IMR-90 (cell line): ENCODE results near the gene STX5. TPM values are rescaled to one million over a fixed set of nuclear protein-coding genes. Genes with fewer than 3 reads are reported as not detected.

Experiments used
- ATAC-seq: fragments of 200-7000 bp; cut with Tn5 transposase; 2 replicates; pipeline ENCODE4 v1.9.1; 2020; ENCODE audit warnings: low read depth, mild to moderate bottlenecking, moderate library complexity
- BruUV-seq: library from RNA; stranded (reverse); fragments of 400-500 nt; replicated peaks from 2 replicates; lab custom pipeline; 2021; lab: Mats Ljungman, UMichigan
- CTCF ChIA-PET: fragments of 300-600 bp; formaldehyde crosslinking; extraction: SDS; loops from one replicate; lab custom pipeline; 2021; ENCODE audit warnings: antibody characterized with exemption; lab: Yijun Ruan, JAX
- POLR2A ChIA-PET: fragments of 300-600 bp; sonication (Branson Sonifier 250); formaldehyde crosslinking; loops from one replicate; lab custom pipeline; 2022; ENCODE audit warnings: antibody characterized with exemption; ENCODE audit not compliant: unreplicated experiment; lab: Charles Lee
- DNase-seq: peaks from one replicate; pipeline ENCODE4 v3.0.0; 2013
- H2AFZ ChIP-seq: replicated peaks from 2 replicates; pipeline ENCODE3; 2013; ENCODE audit warnings: low read length, mild to moderate bottlenecking; ENCODE audit not compliant: poor library complexity
- H2AK5ac ChIP-seq: 2 replicates; pipeline ENCODE4 v1.6.1; 2013; ENCODE audit warnings: low read depth, low read length, inconsistent platforms
- H2AK9ac ChIP-seq: replicated peaks from 2 replicates; pipeline ENCODE3; 2013; ENCODE audit warnings: mild to moderate bottlenecking, low read depth, low read length, moderate library complexity; ENCODE audit not compliant: poor library complexity
- H2BK120ac ChIP-seq: 2 replicates; pipeline ENCODE4 v1.6.1; 2013; ENCODE audit warnings: low read depth, low read length, inconsistent platforms
- H2BK15ac ChIP-seq: 3 replicates; pipeline ENCODE4 v1.6.1; 2013; ENCODE audit warnings: low read depth, low read length, inconsistent platforms
- H2BK20ac ChIP-seq: 2 replicates; pipeline ENCODE4 v1.6.1; 2013; ENCODE audit warnings: low read depth, mild to moderate bottlenecking, inconsistent platforms, low read length, moderate library complexity
- H2BK5ac ChIP-seq: 2 replicates; pipeline ENCODE4 v1.6.1; 2013; ENCODE audit warnings: mild to moderate bottlenecking, low read depth, low read length, inconsistent platforms; ENCODE audit not compliant: poor library complexity, severe bottlenecking
- H3K14ac ChIP-seq: replicated peaks from 2 replicates; pipeline ENCODE4 v1.6.1; 2013; ENCODE audit warnings: low read depth, low read length, inconsistent platforms
- H3K18ac ChIP-seq: 2 replicates; pipeline ENCODE4 v1.6.1; 2013; ENCODE audit warnings: low read depth, low read length, control low read depth
- H3K23ac ChIP-seq: 2 replicates; pipeline ENCODE4 v1.6.1; 2013; ENCODE audit warnings: low read depth, low read length, inconsistent platforms
- H3K27ac ChIP-seq: 2 replicates; pipeline ENCODE4 v1.5.1; 2013; ENCODE audit warnings: mild to moderate bottlenecking, control low read depth, low read length; ENCODE audit not compliant: insufficient read depth
- H3K27me3 ChIP-seq: 2 replicates; pipeline ENCODE4 v1.6.1; 2013; ENCODE audit warnings: low read length; ENCODE audit not compliant: control insufficient read depth, insufficient read depth
- H3K36me3 ChIP-seq: 2 replicates; pipeline ENCODE4 v1.6.1; 2013; ENCODE audit warnings: low read length, mixed read lengths; ENCODE audit not compliant: control insufficient read depth, insufficient read depth
- H3K4ac ChIP-seq: 2 replicates; pipeline ENCODE4 v1.6.1; 2013; ENCODE audit warnings: low read depth, low read length, inconsistent platforms
- H3K4me1 ChIP-seq: 2 replicates; pipeline ENCODE4 v1.6.1; 2013; ENCODE audit warnings: low read length, mixed read lengths; ENCODE audit not compliant: control insufficient read depth, insufficient read depth
- H3K4me2 ChIP-seq: 2 replicates; pipeline ENCODE4 v1.6.1; 2013; ENCODE audit warnings: low read depth, mild to moderate bottlenecking, control low read depth, low read length, moderate library complexity
- H3K4me3 ChIP-seq: 2 replicates; pipeline ENCODE4 v1.5.1; 2013; ENCODE audit warnings: low read depth, mild to moderate bottlenecking, control low read depth, low read length, moderate library complexity; ENCODE audit not compliant: insufficient read depth
- H3K56ac ChIP-seq: 2 replicates; pipeline ENCODE4 v1.6.1; 2013; ENCODE audit warnings: low read length, inconsistent platforms; ENCODE audit not compliant: insufficient read depth; ENCODE audit errors: extremely low read depth
- H3K79me1 ChIP-seq, 2 experiments: 2 replicates each; pipeline ENCODE4 v1.6.1; 2013; ENCODE audit warnings: low read length in 2 of 2, inconsistent platforms in 1 of 2, low read depth in 1 of 2
- H3K9ac ChIP-seq: 2 replicates; pipeline ENCODE4 v1.6.1; 2013; ENCODE audit warnings: low read depth, low read length, control low read depth
- H3K9me1 ChIP-seq: 2 replicates; pipeline ENCODE4 v1.6.1; 2013; ENCODE audit warnings: low read length, inconsistent platforms; ENCODE audit not compliant: insufficient read depth
- H3K9me3 ChIP-seq: 2 replicates; pipeline ENCODE4 v1.6.1; 2013; ENCODE audit warnings: low read length; ENCODE audit not compliant: control insufficient read depth, insufficient read depth
- H4K20me1 ChIP-seq: 2 replicates; pipeline ENCODE4 v1.6.1; 2013; ENCODE audit warnings: low read length, inconsistent platforms; ENCODE audit not compliant: insufficient read depth
- H4K5ac ChIP-seq: 2 replicates; pipeline ENCODE4 v1.6.1; 2013; ENCODE audit warnings: mild to moderate bottlenecking, low read depth, low read length, control low read depth
- H4K8ac ChIP-seq, 2 experiments: 2 replicates each; pipeline ENCODE4 v1.6.1; 2013; ENCODE audit warnings: low read depth in 2 of 2, low read length in 2 of 2, control low read depth in 1 of 2, inconsistent platforms in 1 of 2
- H4K91ac ChIP-seq: 2 replicates; pipeline ENCODE4 v1.6.1; 2013; ENCODE audit warnings: low read depth, low read length, inconsistent platforms; ENCODE audit not compliant: insufficient read depth
- BHLHE40 ChIP-seq: fragments of 150-350 bp; IDR thresholded peaks from 2 replicates; pipeline ENCODE4 v1.6.1; 2016; ENCODE audit warnings: mild to moderate bottlenecking, low read depth, low read length
- CEBPB ChIP-seq: IDR thresholded peaks from 2 replicates; pipeline ENCODE4 v1.6.1; 2012; ENCODE audit warnings: low read depth, low read length, improper control_type of control experiment
- CHD1 ChIP-seq: IDR thresholded peaks from 2 replicates; pipeline ENCODE4 v1.6.1; 2012; ENCODE audit warnings: low read depth, low read length, improper control_type of control experiment
- MAFK ChIP-seq: IDR thresholded peaks from 2 replicates; pipeline ENCODE4 v1.6.1; 2012; ENCODE audit warnings: low read depth, low read length, improper control_type of control experiment
- MXI1 ChIP-seq: IDR thresholded peaks from 2 replicates; pipeline ENCODE4 v1.6.1; 2012; ENCODE audit warnings: low read depth, mild to moderate bottlenecking, low read length, moderate library complexity, borderline replicate concordance
- NFE2L2 ChIP-seq: fragments of 150-350 bp; IDR thresholded peaks from 2 replicates; pipeline ENCODE4 v1.6.1; 2016; ENCODE audit warnings: low read depth, mild to moderate bottlenecking, low read length
- POLR2A ChIP-seq: IDR thresholded peaks from 2 replicates; pipeline ENCODE4 v1.6.1; 2012; ENCODE audit warnings: mild to moderate bottlenecking, low read depth, low read length
- RAD21 ChIP-seq: IDR thresholded peaks from 2 replicates; pipeline ENCODE4 v1.6.1; 2012; ENCODE audit warnings: low read length, improper control_type of control experiment
- RFX5 ChIP-seq: IDR thresholded peaks from 2 replicates; pipeline ENCODE4 v1.8.0; 2012; ENCODE audit warnings: low read depth, mild to moderate bottlenecking, low read length, moderate library complexity
- SMC3 ChIP-seq: fragments of 150-350 bp; IDR thresholded peaks from 2 replicates; pipeline ENCODE4 v1.6.1; 2016; ENCODE audit warnings: low read depth, mild to moderate bottlenecking, antibody characterized with exemption, low read length, moderate library complexity
- WGBS, 2 experiments: methylation state at CpG; one replicate each; pipeline versions ENCODE4 v1.1.5 to v1.1.7; 2013; ENCODE audit warnings: missing lambda C conversion rate in 2 of 2; ENCODE audit not compliant: insufficient read length in 1 of 2; ENCODE audit errors: extremely low coverage in 2 of 2; 5-methylcytosine and 5-hydroxymethylcytosine counted together
- dilution Hi-C: fragments of 300-500 bp; cut with HindIII; formaldehyde crosslinking; loops from one replicate; pipeline ENCODE4 v1.14.3; 2018; ENCODE audit warnings: low sequenced_read_pairs; ENCODE audit not compliant: unreplicated experiment
- in situ Hi-C: fragments of 300-500 bp; cut with MboI; formaldehyde crosslinking; loops from 3 replicates; pipeline ENCODE4 v1.14.3; 2019; ENCODE audit warnings: low sequenced_read_pairs, inconsistent platforms, mixed read lengths
- intact Hi-C: fragments of 100-400 bp; cut with micrococcal nuclease; formaldehyde crosslinking; loops from 2 replicates; pipeline ENCODE4 v1.10.0; 2022
- polyA plus RNA-seq, 3 experiments: library from polyadenylated mRNA; depleted of rRNA; stranded (reverse); fragments of >200 nt; gene quantifications; 2 replicates each; pipeline ENCODE4 v1.2.3, GENCODE V29; 2012; ENCODE audit warnings: low replicate concordance in 1 of 3
- total RNA-seq: library from RNA; depleted of rRNA; stranded (reverse); fragments of >200 nt; gene quantifications from 2 replicates; pipeline ENCODE4 v1.2.3, GENCODE V29; 2012

The STX5 gene
- total and polyA plus RNA-seq, 2 of the 4 experiments (the other 2 are of a cell fraction), result 43.1 to 49.5 TPM

DNA sequence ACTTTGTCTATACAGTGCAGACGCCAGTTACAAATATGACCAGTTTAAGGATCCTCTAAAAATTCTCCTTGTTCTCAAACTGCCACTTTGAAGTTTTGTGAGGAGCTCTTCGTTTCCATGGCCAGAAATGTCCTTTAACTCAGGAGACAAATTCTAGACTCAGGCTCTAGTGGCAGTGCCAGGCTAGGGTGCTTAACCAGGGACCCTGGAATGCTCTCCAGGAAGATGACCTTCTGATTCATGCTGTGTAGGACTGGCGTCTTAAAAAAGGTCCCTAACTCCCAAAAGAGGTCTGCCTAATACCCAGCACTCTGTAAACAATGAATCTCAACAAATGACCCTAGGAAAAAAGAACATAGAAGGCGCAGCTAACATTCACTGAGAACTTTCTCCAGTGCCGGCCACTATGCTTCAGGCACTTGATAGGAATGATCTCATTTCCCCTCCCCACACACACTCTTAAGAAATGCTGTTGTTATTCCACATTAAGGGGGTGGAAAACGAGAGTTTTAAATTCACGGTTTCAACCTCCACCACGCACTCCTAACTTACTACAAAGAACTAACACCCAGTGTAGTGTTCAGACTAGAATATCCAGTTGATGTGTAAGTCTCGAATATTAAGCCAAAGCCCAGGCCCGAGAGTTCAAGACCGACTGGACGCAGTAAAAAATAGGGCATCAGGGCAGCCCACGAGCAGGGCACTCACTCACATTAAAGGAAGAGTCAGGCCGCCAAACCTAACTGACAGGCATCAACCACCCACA, 27.4 kb downstream of the STX5 start:
- peaks cover 36% of the 10 kb centered on the region for H3K36me3 ChIP-seq
- ChIA-PET POLR2A (no interaction called here), CTCF (no interaction called here)
- 3% methylated on average over 5 of the region's 14 CpGs; no CpG with 5 or more reads in 1 of the 2 experiments for whole genome bisulfite sequencing, 2 experiments
- peak overlapping the region; percentile 63 for H2BK5ac ChIP-seq
- H3K9me1 ChIP-seq, result peaks cover 26% of the 10 kb centered on the region
- H3K23ac ChIP-seq, result peak overlapping the region; percentile 78
- no peak overlapping the region for H2BK20ac ChIP-seq
- DNase-seq (peak; percentile 55), ATAC-seq (peak; percentile 21)
- H2AFZ ChIP-seq, result peak overlapping the region; percentile 99
- no peaks in the 10 kb centered on the region for H3K9me3 ChIP-seq
- peaks cover 26 to 62% of the 10 kb centered on the region in 2 experiments for H3K79me1 ChIP-seq
- peak overlapping the region; percentile 89 for H3K4me2 ChIP-seq
- H3K4me1 ChIP-seq, result peaks cover 26% of the 10 kb centered on the region
- TSS peak; percentile 55 for BruUV-seq
- peak overlapping the region; percentile 65 for H2AK5ac ChIP-seq
- peak overlapping the region; percentile 68 for H3K4ac ChIP-seq
- in situ Hi-C loops (no loop called here), intact Hi-C loops (loop anchor here (2.0 kb wide), 1 partner anchor 14 kb away; no protein-coding TSS in a partner anchor), dilution Hi-C loops (no loop called here)
- H3K4me3 ChIP-seq, result peak overlapping the region; percentile 82
- H3K9ac ChIP-seq, result peak overlapping the region; percentile 81
- peak overlapping the region; percentile 8; the same call in 1 of the 2 replicates for H4K5ac ChIP-seq
- H3K18ac ChIP-seq, result peak overlapping the region; percentile 19
- H2AK9ac ChIP-seq, result peak overlapping the region; percentile 99
- H3K27ac ChIP-seq, result peak overlapping the region; percentile 71
- H3K14ac ChIP-seq, result peak overlapping the region; percentile 80
- peak overlapping the region in 1 of 2 experiments; percentile 10; a peak in 2 of 4 replicates for H4K8ac ChIP-seq
- H2BK15ac ChIP-seq, result no peak overlapping the region
- peak overlapping the region; percentile 78 for H3K56ac ChIP-seq
- H3K27me3 ChIP-seq, result no peaks in the 10 kb centered on the region
- peaks cover 22% of the 10 kb centered on the region for H4K20me1 ChIP-seq
- no peak overlapping the region for H2BK120ac ChIP-seq
- peak overlapping the region; percentile 23; the same call in 1 of the 2 replicates for H4K91ac ChIP-seq
- no peak; the same call in 1 of the 2 replicates for TF ChIP-seq CHD1
- no peak for TF ChIP-seq BHLHE40
- no peak for TF ChIP-seq RAD21
- no peak for TF ChIP-seq POLR2A
- no peak for TF ChIP-seq NFE2L2
- TF ChIP-seq CEBPB, result no peak
- TF ChIP-seq MXI1, result no peak
- TF ChIP-seq MAFK, result no peak
- TF ChIP-seq SMC3, result no peak
- no peak for TF ChIP-seq RFX5
